Muscle of leg (tissue), 11 donors: Measurements from ENCODE around the gene ST3GAL3. TPM values are rescaled to one million over a fixed set of nuclear protein-coding genes. Genes with fewer than 3 reads are reported as not detected.

Experiments
- DNase-seq: peaks from one replicate; pipeline ENCODE4 v3.0.0; 2013
- H3K27ac ChIP-seq: one replicate; pipeline ENCODE4 v1.5.1; 2013; ENCODE audit warnings: mild to moderate bottlenecking, low read length, control low read depth
- H3K27me3 ChIP-seq: one replicate; pipeline ENCODE4 v1.6.1; 2013; ENCODE audit warnings: low read length; ENCODE audit not compliant: control insufficient read depth, insufficient read depth
- H3K36me3 ChIP-seq: one replicate; pipeline ENCODE4 v1.6.1; 2013; ENCODE audit warnings: low read length; ENCODE audit not compliant: control insufficient read depth, insufficient read depth
- H3K4me1 ChIP-seq: one replicate; pipeline ENCODE4 v1.6.1; 2013; ENCODE audit warnings: low read length; ENCODE audit not compliant: control insufficient read depth, insufficient read depth
- H3K4me3 ChIP-seq: one replicate; pipeline ENCODE4 v1.5.1; 2013; ENCODE audit warnings: low read length, control low read depth
- H3K9me3 ChIP-seq: replicated peaks from 2 replicates; pipeline ENCODE4 v1.6.1; 2013; ENCODE audit warnings: low read depth, low read length; ENCODE audit not compliant: control insufficient read depth
- WGBS: methylation state at CpG from one replicate; pipeline ENCODE4 v1.1.5; 2013; ENCODE audit warnings: missing lambda C conversion rate; ENCODE audit not compliant: insufficient coverage; 5-methylcytosine and 5-hydroxymethylcytosine counted together
- polyA plus RNA-seq, 8 donors: library from polyadenylated mRNA; unstranded; fragments of 120-200 nt; gene quantifications; one replicate each; pipeline versions ENCODE4 v1.2.1 to v1.2.3, GENCODE V29; 2013; ENCODE audit warnings: inconsistent platforms in 1 of 8, low replicate concordance in 1 of 8; ENCODE audit not compliant: insufficient read length in 8 of 8, insufficient read depth in 1 of 8
- total RNA-seq: library from RNA; stranded (reverse); fragments of 120-200 nt; gene quantifications from one replicate; pipeline ENCODE4 v1.2.4, GENCODE V29; 2013

The ST3GAL3 gene
- total and polyA plus RNA-seq, 9 donors: 21.5 to 34.9 (median 32.6) TPM

GRCh38 chr1:43871181-43871910, 164.0 kb downstream of the ST3GAL3 start:
- Histone ChIP-seq H3K36me3 (no peaks in the 10 kb centered on the region), H3K27ac (no peak overlapping the region), H3K4me3 (no peak overlapping the region), H3K4me1 (peaks cover 27% of the 10 kb centered on the region), H3K27me3 (no peaks in the 10 kb centered on the region), H3K9me3 (no peaks in the 10 kb centered on the region)
- no peak for DNase-seq
- 68% methylated on average over 2 of the region's 3 CpGs for WGBS

- no peak for DNase-seq
- Histone ChIP-seq H3K4me3 (no peak overlapping the region), H3K27me3 (no peaks in the 10 kb centered on the region), H3K9me3 (no peaks in the 10 kb centered on the region), H3K27ac (no peak overlapping the region), H3K36me3 (no peaks in the 10 kb centered on the region), H3K4me1 (peaks cover 27% of the 10 kb centered on the region)
- WGBS: 75% methylated on average over 2 of the region's 5 CpGs
These were observed 164.9 kb downstream of the ST3GAL3 start for GRCh38 chr1:43872280-43872679.

GRCh38 chr1:43873851-43874250, 166.5 kb downstream of the ST3GAL3 start:
- no peaks in the 10 kb centered on the region for H3K9me3 ChIP-seq
- no peak for DNase-seq
- H3K27me3 ChIP-seq: no peaks in the 10 kb centered on the region
- peaks cover 21% of the 10 kb centered on the region for H3K4me1 ChIP-seq
- no peaks in the 10 kb centered on the region for H3K36me3 ChIP-seq
- H3K4me3 ChIP-seq: no peak overlapping the region
- no peak overlapping the region for H3K27ac ChIP-seq

- Histone ChIP-seq H3K36me3 (peaks cover 3% of the 10 kb centered on the region), H3K9me3 (no peaks in the 10 kb centered on the region)
- 83% methylated on average over 1 of the region's 3 CpGs for WGBS
These were observed 167.4 kb downstream of the ST3GAL3 start for GRCh38 chr1:43874716-43875115.

GRCh38 chr1:43875331-43875730, 168.0 kb downstream of the ST3GAL3 start:
- H3K9me3 ChIP-seq: no peaks in the 10 kb centered on the region

More at GRCh38 chr1:43874716-43875115, 167.4 kb downstream of the ST3GAL3 start:
- Histone ChIP-seq H3K4me1 (peaks cover 13% of the 10 kb centered on the region), H3K27ac (no peak overlapping the region), H3K27me3 (no peaks in the 10 kb centered on the region), H3K4me3 (no peak overlapping the region)
- no peak for DNase-seq

GRCh38 chr1:43877101-43877500, 169.8 kb downstream of the ST3GAL3 start:
- Histone ChIP-seq H3K4me3 (no peak overlapping the region), H3K36me3 (peaks cover 5% of the 10 kb centered on the region), H3K4me1 (peaks cover 17% of the 10 kb centered on the region), H3K27ac (no peak overlapping the region), H3K27me3 (no peaks in the 10 kb centered on the region), H3K9me3 (no peaks in the 10 kb centered on the region)
- no peak for DNase-seq
- WGBS: no CpG with 5 or more reads among the region's 2 CpGs

More at GRCh38 chr1:43875331-43875730, 168.0 kb downstream of the ST3GAL3 start:
- DNase-seq: no peak
- no peak overlapping the region for H3K4me3 ChIP-seq
- peaks cover 5% of the 10 kb centered on the region for H3K36me3 ChIP-seq
- WGBS: 88% methylated on average over 1 of the region's 3 CpGs
- no peak overlapping the region for H3K27ac ChIP-seq
- H3K4me1 ChIP-seq: peaks cover 9% of the 10 kb centered on the region
- no peaks in the 10 kb centered on the region for H3K27me3 ChIP-seq

GRCh38 chr1:43878440-43878839, 171.1 kb downstream of the ST3GAL3 start:
- H3K4me3 ChIP-seq: no peak overlapping the region
- WGBS: 87% methylated on average over 1 of the region's 2 CpGs
- DNase-seq: no peak
- peaks cover 5% of the 10 kb centered on the region for H3K36me3 ChIP-seq
- H3K4me1 ChIP-seq: peaks cover 23% of the 10 kb centered on the region
- H3K27me3 ChIP-seq: no peaks in the 10 kb centered on the region
- no peak overlapping the region for H3K27ac ChIP-seq
- H3K9me3 ChIP-seq: no peaks in the 10 kb centered on the region

GRCh38 chr1:43878854-43879253, 171.5 kb downstream of the ST3GAL3 start:
- Histone ChIP-seq H3K27me3 (no peaks in the 10 kb centered on the region), H3K4me1 (peaks cover 24% of the 10 kb centered on the region), H3K9me3 (no peaks in the 10 kb centered on the region), H3K27ac (no peak overlapping the region), H3K4me3 (no peak overlapping the region), H3K36me3 (peaks cover 5% of the 10 kb centered on the region)
- no peak for DNase-seq
- 85% methylated on average over 4 of the region's 4 CpGs for WGBS

- H3K4me3 ChIP-seq: no peak overlapping the region
- H3K9me3 ChIP-seq: no peaks in the 10 kb centered on the region
- DNase-seq: no peak
- WGBS: 90% methylated on average over 4 of the region's 4 CpGs
- H3K4me1 ChIP-seq: peaks cover 24% of the 10 kb centered on the region
- no peak overlapping the region for H3K27ac ChIP-seq
- no peaks in the 10 kb centered on the region for H3K27me3 ChIP-seq
- peaks cover 5% of the 10 kb centered on the region for H3K36me3 ChIP-seq
These were observed 172.1 kb downstream of the ST3GAL3 start for GRCh38 chr1:43879414-43879813.

- Histone ChIP-seq H3K36me3 (peaks cover 5% of the 10 kb centered on the region), H3K27me3 (no peaks in the 10 kb centered on the region), H3K4me3 (no peak overlapping the region), H3K9me3 (no peaks in the 10 kb centered on the region), H3K4me1 (peaks cover 29% of the 10 kb centered on the region), H3K27ac (no peak overlapping the region)
- DNase-seq: no peak
- WGBS: 88% methylated on average over 1 of the region's 2 CpGs
These were observed 172.7 kb downstream of the ST3GAL3 start for GRCh38 chr1:43879996-43880395.

GRCh38 chr1:43880604-43881003, 173.3 kb downstream of the ST3GAL3 start:
- WGBS: 65% methylated on average over 4 of the region's 5 CpGs
- no peak overlapping the region for H3K27ac ChIP-seq
- H3K9me3 ChIP-seq: no peaks in the 10 kb centered on the region
- H3K36me3 ChIP-seq: peaks cover 5% of the 10 kb centered on the region
- H3K4me1 ChIP-seq: peaks cover 35% of the 10 kb centered on the region
- no peaks in the 10 kb centered on the region for H3K27me3 ChIP-seq
- no peak for DNase-seq
- no peak overlapping the region for H3K4me3 ChIP-seq
